HG02981 (cell line): ENCODE data around the gene WDFY1.

Experiments
- ATAC-seq: cut with Tn5 transposase; IDR thresholded peaks from one replicate; pipeline ENCODE4 v1.9.1; 2021; ENCODE audit warnings: mild to moderate bottlenecking, moderate library complexity; ENCODE audit not compliant: unreplicated experiment

The WDFY1 gene

GRCh38 chr2:223865124-223865523, 80.0 kb downstream of the WDFY1 start:
- ATAC-seq: no peak

- no peak for ATAC-seq
These were observed 81.6 kb downstream of the WDFY1 start for GRCh38 chr2:223863491-223863890.

GRCh38 chr2:223860809-223861738, 84.1 kb downstream of the WDFY1 start:
- no peak for ATAC-seq

- no peak for ATAC-seq
These were observed 86.1 kb downstream of the WDFY1 start for GRCh38 chr2:223859070-223859469.

GRCh38 chr2:223856584-223856983, 88.6 kb downstream of the WDFY1 start:
- no peak for ATAC-seq

- ATAC-seq: no peak
These were observed 89.1 kb downstream of the WDFY1 start for GRCh38 chr2:223856021-223856420.

GRCh38 chr2:223855426-223855825, 89.7 kb downstream of the WDFY1 start:
- ATAC-seq: no peak

GRCh38 chr2:223854741-223855140, 90.4 kb downstream of the WDFY1 start:
- ATAC-seq: no peak

GRCh38 chr2:223853425-223853837, 91.7 kb downstream of the WDFY1 start:
- ATAC-seq: no peak

GRCh38 chr2:223852281-223852795, 92.8 kb downstream of the WDFY1 start:
- ATAC-seq: no peak

GRCh38 chr2:223847410-223847809, 97.7 kb downstream of the WDFY1 start:
- no peak for ATAC-seq

GRCh38 chr2:223846515-223846914, 98.6 kb downstream of the WDFY1 start:
- no peak for ATAC-seq

GRCh38 chr2:223841436-223842190, 103.5 kb downstream of the WDFY1 start:
- no peak for ATAC-seq

- ATAC-seq: peak; percentile 72
These were observed 107.7 kb downstream of the WDFY1 start, which contains the start of gene AP1S3 for GRCh38 chr2:223837287-223838061. Gene AP1S3 (minus strand): TSS chr2:223837582. CDS start chr2:223837450, 132 bp downstream.

GRCh38 chr2:223835701-223836532, 109.2 kb downstream of the WDFY1 start:
- ATAC-seq: peak; percentile 55

GRCh38 chr2:223834431-223834830, 110.7 kb downstream of the WDFY1 start:
- ATAC-seq: no peak

GRCh38 chr2:223832241-223832903, 112.8 kb downstream of the WDFY1 start:
- no peak for ATAC-seq

- ATAC-seq: no peak
These were observed 116.0 kb downstream of the WDFY1 start for GRCh38 chr2:223829128-223829527.

- no peak for ATAC-seq
These were observed 116.8 kb downstream of the WDFY1 start for GRCh38 chr2:223828314-223828713.
